NCI-H2107 treated with DMSO at 0.1 percent for 48 hours (cell line): ENCODE data around the gene XCL1.

Experiments
- DNase-seq: peaks from one replicate; lab custom pipeline; 2025; ENCODE audit not compliant: unreplicated experiment; lab: John Stamatoyannopoulos, UW

Gene XCL1

DNA sequence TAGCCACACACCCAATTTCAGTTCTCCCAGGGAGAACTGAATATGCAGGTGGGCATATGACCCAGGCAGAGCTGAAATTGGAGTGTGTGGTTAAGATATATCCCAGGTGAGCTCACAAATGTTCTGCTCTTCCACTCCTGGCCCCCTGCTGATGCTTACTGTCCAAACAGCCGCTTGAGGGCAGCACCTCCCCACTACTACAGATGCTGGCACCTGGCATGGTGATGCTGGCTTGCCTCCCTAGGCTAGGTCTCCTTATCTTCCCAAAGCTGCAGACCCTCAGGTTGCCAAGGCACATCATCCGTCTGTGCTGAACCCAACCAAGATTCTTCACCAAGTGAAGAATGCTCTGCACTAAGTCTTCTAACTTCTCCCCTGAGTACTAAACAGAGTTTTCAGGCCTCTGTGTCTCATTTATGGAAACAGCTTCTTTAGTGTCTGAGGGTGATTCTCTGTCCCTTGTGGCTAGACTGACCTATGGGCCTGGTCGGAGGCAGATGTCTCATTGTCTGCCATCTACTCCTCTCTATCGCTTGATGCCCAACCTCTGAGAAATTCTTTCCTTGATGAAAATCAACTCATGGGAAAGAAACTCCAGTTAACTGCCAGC, 27.2 kb downstream of the XCL1 start:
- DNase-seq, result peak; percentile 77

DNA sequence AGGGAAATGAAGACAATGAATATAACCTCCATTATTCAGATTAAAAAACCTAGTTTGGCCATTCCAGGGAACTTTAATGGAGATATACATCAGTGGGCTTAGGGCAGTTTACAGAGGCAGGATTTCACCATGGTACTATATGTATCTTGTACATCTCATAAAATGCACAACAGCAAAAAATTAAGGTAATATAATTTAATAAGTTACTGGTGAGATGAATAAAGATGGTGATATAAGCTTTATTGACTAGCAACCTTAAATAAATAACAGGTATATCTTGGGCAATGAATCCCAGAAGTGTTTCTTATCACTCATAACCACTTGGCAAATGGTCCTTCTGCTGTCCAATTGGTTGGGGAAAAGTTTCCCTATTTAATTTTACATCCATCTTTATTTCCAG, 29.0 kb downstream of the XCL1 start:
- DNase-seq, result no peak

DNA sequence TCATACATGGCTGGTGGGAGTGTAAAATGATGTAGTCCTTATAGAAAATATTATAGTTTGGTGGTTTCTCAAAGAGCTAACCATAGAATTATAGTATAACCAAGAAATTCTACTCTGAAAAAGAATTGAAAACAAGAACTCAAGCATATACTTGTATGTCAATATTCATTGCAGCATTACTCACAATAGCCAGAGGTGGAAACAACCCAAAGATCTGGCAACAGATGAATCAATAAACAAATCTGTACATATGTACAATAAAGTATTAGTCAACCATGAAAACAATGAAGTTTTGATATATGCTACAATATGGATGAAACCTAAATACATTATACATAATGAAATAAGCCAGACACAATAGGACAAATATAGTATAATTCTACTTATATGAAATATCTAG, 29.7 kb downstream of the XCL1 start:
- no peak for DNase-seq

GRCh38 chr1:168607872-168608428, 31.5 kb downstream of the XCL1 start:
- no peak for DNase-seq

GRCh38 chr1:168608796-168609715, 32.7 kb downstream of the XCL1 start:
- no peak for DNase-seq

DNA sequence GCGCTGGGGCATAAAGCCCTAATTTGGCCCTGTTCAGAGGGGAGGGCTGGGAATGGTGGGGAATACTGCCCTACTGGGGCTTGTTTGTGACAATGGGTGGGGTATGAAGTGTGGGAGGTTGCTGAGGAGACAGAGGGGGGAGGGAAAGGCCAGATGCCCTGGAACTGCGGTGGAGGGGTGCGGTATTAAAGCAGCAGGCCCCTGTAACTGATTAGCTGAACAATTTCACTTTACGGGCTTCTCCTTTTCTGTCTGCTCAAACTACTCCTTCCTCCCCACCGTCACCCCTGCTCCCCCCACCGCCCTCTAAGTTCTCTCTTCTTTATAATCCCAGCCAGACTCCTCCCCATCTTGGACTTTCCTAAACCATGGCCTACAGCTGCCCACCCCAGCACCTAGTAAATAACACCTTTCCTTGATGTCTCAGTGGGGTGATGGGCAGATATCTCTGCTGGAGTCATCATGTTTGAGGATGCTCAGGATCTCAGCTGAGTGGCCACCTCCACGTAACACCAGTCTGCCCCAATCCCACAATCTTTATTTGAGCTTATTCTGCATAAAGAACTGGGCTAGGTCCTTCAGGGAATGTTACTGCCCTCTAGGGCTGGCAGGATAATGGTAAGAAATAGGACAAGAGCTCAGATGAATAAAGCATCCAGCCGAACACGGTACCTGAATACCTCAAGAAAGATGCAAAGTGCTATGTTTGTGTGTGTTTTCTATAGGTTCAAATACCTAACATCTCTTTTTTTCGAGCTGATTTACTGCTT, 33.5 kb downstream of the XCL1 start:
- DNase-seq, result no peak

GRCh38 chr1:168613038-168613451, 36.6 kb downstream of the XCL1 start:
- no peak for DNase-seq

- DNase-seq, result no peak
Measured at GRCh38 chr1:168613691-168614231, 37.4 kb downstream of the XCL1 start.

- no peak for DNase-seq
Measured at GRCh38 chr1:168614235-168614634, 37.8 kb downstream of the XCL1 start.

DNA sequence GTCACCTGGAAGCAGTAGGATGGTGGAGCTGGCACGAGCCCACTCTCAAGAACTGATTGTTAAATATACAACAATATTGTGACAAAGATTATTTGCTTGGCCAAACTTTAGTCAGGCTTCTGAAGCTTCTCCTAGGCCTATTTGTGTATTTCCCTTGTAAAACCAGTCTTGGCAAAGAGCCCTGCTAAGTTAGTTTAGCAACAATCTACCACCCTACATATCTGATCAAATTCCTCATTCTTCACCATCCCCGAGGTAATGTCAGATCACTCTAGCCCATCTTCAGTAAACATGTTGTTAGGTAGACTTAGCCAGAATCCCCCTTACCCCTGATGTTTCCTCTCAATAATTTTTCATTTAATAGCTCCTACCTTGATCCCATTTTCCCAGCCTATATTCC, 39.6 kb downstream of the XCL1 start:
- no peak for DNase-seq

GRCh38 chr1:168617974-168618750, 41.8 kb downstream of the XCL1 start:
- no peak for DNase-seq

GRCh38 chr1:168618886-168619285, 42.5 kb downstream of the XCL1 start:
- DNase-seq, result no peak

- no peak for DNase-seq
Measured at GRCh38 chr1:168621356-168621755, 45.0 kb downstream of the XCL1 start.

DNA sequence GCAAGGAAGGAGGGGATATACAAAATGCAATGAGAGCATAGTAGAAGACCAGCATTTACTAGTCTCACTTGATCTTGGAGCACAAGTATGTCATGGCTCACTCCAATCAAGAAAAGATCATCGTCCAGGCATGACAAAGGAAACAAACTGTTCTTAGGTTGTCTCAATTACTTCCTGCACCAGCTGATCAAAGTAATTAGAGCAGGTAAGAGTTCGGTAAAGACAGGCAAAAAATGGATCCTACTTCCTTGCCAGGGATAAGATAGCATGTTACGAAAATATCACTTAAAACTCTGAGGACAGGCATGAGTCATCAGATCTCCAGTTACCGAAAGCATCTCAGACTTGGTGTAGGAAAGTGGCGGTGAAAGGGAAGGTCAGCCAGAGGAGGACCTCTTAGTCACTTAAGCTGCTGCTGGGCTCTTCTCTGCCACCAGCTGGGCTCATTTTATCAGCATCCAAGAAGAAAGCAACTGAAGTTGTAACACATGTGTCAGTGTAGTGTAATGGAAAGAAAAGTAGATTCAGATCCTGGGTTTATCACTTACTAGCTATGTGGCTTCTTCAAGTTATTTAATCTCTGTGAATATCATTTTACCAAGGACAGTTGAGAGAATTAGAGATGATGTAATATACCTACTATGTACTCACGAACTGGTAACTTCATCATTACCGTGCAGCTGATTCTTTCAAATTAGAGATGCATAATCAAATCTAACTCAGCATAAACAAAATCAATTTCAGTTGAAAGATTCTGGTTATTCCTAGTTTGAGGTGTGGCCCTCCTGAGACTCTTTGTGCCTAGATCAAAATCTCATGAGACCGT, 46.8 kb downstream of the XCL1 start:
- DNase-seq, result no peak

DNA sequence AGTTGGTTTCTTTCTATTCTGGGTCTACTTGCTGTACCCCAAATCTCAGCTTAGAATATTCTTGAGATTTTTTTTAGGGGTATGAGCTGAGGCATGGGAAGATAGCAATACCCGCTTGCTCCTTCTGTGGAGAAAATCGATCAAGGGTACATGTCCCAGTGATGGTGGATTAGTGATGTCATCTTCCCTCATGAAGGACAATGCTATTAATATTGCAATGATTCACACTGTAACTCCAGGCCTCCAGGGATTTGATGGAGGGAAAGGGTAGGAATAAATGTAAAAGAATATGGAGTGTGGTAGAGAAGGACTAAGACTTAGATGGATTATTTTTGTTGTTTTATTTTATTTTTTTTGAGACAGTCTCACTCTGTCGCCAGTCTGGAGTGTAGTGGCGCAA, 47.4 kb downstream of the XCL1 start:
- DNase-seq, result no peak

GRCh38 chr1:168626326-168626725, 49.9 kb downstream of the XCL1 start:
- no peak for DNase-seq

DNA sequence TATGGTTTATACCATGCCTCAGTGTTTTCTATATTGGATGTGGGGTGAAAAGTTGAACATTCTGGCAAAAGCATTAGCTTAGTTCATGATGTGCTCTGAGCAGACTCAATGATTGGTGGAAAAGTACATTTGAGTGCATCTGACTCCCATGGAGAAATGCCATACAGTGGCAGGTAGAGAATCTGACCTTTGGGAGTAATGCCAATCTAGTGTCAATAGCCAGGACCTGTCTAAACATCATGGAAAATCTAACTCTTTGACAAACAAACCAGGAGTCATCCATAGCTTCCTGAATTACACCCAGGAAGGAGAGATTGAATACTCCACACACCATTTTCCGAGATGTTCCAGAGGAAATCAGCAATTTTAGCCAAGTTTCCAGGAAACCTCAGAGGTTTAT, 51.0 kb downstream of the XCL1 start:
- DNase-seq, result no peak

DNA sequence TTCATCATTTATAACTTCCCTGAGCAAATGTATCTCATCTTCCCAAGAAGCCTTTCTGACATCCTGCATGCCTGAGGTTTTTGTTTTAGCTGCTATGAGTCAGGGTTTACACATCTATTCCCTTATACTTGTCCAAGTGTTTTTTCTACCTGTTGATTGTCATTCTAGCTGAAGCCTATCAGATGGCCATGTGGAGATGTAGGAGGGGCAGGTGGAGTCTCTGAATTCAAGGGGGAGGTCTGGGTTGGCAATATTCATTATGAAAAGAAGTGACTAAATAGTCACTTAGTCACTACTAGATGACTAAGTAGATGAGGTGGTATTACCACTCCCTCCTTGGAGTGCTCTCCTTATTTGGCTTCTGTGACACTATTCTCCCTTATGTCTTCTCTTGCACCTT, 52.4 kb downstream of the XCL1 start:
- no peak for DNase-seq

DNA sequence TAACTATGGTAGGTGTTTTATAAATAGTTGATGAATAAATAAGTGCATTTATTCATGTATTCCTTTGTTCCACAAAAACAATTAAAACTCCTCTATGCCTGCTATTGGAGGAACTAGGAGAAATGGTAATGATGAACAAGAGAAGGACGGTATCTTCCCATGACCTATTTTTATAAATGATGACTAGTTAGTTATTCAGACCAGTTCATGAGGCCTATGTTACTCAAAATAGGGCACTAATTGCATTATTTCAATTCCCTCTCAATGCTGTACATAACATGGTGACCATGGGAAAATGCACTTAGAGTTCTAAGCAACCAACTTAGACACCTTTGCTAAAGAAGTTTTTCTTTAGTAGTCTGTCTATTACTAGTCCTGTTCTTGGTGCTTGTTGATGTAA, 53.1 kb downstream of the XCL1 start:
- DNase-seq, result no peak
